NCI-H128 (cell line): ENCODE data around the gene MME.
"Not testable (repeated sequence)": the region's sequence is repeated elsewhere in the genome, so short reads cannot be mapped to it uniquely, and the experiment has no call there.

Source experiments
- DNase-seq: peaks from one replicate; lab custom pipeline; 2025; ENCODE audit not compliant: unreplicated experiment; lab: John Stamatoyannopoulos, UW

MME gene

GRCh38 chr3:155083313-155083905 is 3.3 kb downstream of the MME start:
- DNase-seq, result no peak

GRCh38 chr3:155084567-155084966 is 4.4 kb downstream of the MME start:
- no peak for DNase-seq

- no peak for DNase-seq
Observed at GRCh38 chr3:155086051-155086450, 5.9 kb downstream of the MME start.

GRCh38 chr3:155088706-155089345 is 8.7 kb downstream of the MME start:
- no peak for DNase-seq

GRCh38 chr3:155089495-155089894 is 9.4 kb downstream of the MME start:
- no peak for DNase-seq

- no peak for DNase-seq
Observed at GRCh38 chr3:155093261-155093660, 13.1 kb downstream of the MME start.

- no peak for DNase-seq
Observed at GRCh38 chr3:155096303-155097008, 16.3 kb downstream of the MME start.

GRCh38 chr3:155097009-155097349 is 16.9 kb downstream of the MME start:
- no peak for DNase-seq

GRCh38 chr3:155101398-155101797 is 21.3 kb downstream of the MME start:
- DNase-seq, result no peak

GRCh38 chr3:155102329-155102728 is 22.2 kb downstream of the MME start:
- DNase-seq, result no peak

GRCh38 chr3:155103686-155104085 is 23.6 kb downstream of the MME start:
- no peak for DNase-seq

- no peak for DNase-seq
Observed at GRCh38 chr3:155106119-155106518, 26.0 kb downstream of the MME start.

- DNase-seq, result no peak
Observed at GRCh38 chr3:155110022-155110421, 29.9 kb downstream of the MME start.

GRCh38 chr3:155110996-155111901 is 31.1 kb downstream of the MME start:
- no peak for DNase-seq

GRCh38 chr3:155111971-155112370 is 31.9 kb downstream of the MME start:
- DNase-seq, result no peak

- DNase-seq, result no peak
Observed at GRCh38 chr3:155112661-155113389, 32.7 kb downstream of the MME start.

- not testable (repeated sequence) for DNase-seq
Observed at GRCh38 chr3:155124745-155125144, 44.6 kb downstream of the MME start.

GRCh38 chr3:155129396-155129795 is 49.3 kb downstream of the MME start:
- DNase-seq, result no peak

- DNase-seq, result no peak
Observed at GRCh38 chr3:155130001-155130400, 49.9 kb downstream of the MME start.

- DNase-seq, result no peak
Observed at GRCh38 chr3:155131104-155131503, 51.0 kb downstream of the MME start.

- DNase-seq, result not testable (repeated sequence)
Observed at GRCh38 chr3:155134311-155134710, 54.2 kb downstream of the MME start.
